Vagina (tissue), 2 donors: ENCODE measurements around the gene FADS1.

Experiments used
- POLR2A ChIP-seq, 2 donors: fragments of 450-650 bp; IDR thresholded peaks; one replicate each; pipeline ENCODE4 v1.6.1; 2017; ENCODE audit warnings: antibody characterized with exemption in 2 of 2, mild to moderate bottlenecking in 2 of 2, moderate library complexity in 2 of 2
- TF ChIP-seq, protein P1 (sequence below), 3 experiments: fragments of 450-650 bp in 2 of 3; fragments of 200-600 bp in 1 of 3; sonication (generic) in 1 of 3; IDR thresholded peaks; one replicate each; pipeline ENCODE4 v1.5.1; 2017 to 2019; ENCODE audit warnings: antibody characterized with exemption in 3 of 3, mild to moderate bottlenecking in 2 of 3, moderate library complexity in 2 of 3

DNA sequence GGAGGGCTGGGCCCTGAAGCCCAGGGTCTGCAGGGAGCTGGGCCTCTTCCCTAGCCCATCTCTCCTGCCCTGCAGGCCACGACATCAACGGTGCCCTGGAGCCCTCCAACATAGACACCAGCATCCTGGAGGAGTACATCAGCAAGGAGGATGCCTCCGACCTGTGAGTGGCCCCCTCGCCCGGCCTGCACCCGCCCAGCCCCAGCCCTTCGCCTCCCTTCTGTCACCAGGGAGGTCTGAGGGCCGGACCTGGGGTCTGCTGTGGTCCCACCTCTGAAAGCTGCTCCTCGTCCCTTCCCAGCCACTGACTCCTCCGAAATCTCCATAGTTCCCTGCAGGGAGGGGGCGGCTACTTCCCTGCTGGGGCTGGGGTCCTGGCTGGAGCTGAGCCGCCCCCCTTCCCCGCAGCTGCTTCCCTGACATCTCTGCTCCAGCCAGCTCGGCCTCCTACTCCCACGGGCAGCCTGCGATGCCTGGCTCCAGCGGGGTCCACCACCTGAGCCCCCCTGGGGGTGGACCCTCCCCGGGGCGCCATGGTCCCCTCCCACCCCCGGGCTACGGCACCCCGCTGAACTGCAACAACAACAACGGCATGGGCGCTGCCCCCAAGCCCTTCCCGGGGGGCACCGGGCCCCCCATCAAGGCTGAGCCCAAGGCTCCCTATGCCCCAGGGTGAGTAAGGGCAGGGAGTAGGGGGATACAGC lies 51.1 kb downstream of the FADS1 start:
- TF ChIP-seq POLR2A (IDR thresholded peaks at IDR 0.05), result no peak
- TF ChIP-seq, protein P1, sequence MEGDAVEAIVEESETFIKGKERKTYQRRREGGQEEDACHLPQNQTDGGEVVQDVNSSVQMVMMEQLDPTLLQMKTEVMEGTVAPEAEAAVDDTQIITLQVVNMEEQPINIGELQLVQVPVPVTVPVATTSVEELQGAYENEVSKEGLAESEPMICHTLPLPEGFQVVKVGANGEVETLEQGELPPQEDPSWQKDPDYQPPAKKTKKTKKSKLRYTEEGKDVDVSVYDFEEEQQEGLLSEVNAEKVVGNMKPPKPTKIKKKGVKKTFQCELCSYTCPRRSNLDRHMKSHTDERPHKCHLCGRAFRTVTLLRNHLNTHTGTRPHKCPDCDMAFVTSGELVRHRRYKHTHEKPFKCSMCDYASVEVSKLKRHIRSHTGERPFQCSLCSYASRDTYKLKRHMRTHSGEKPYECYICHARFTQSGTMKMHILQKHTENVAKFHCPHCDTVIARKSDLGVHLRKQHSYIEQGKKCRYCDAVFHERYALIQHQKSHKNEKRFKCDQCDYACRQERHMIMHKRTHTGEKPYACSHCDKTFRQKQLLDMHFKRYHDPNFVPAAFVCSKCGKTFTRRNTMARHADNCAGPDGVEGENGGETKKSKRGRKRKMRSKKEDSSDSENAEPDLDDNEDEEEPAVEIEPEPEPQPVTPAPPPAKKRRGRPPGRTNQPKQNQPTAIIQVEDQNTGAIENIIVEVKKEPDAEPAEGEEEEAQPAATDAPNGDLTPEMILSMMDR (IDR thresholded peaks at IDR 0.05), result no peak
